SK-N-SH (cell line): ENCODE data around the gene MAN2A1. TPM values are rescaled to one million over a fixed set of nuclear protein-coding genes. Genes with fewer than 3 reads are reported as not detected.

ENCODE experiments used
- CTCF ChIA-PET: fragments of 300-600, 350-600 bp; formaldehyde crosslinking; extraction: SDS; loops from one replicate; lab custom pipeline; 2021; lab: Yijun Ruan, JAX
- POLR2A ChIA-PET: fragments of 350-600 bp; sonication (Branson Sonifier 250); formaldehyde crosslinking; extraction: SDS; loops from one replicate; lab custom pipeline; 2020; ENCODE audit warnings: antibody characterized with exemption, inconsistent platforms; lab: Yijun Ruan, JAX
- DNase-seq: peaks from one replicate; pipeline ENCODE4 v3.0.0; 2012
- H2AFZ ChIP-seq: fragments of 200-600 bp; sonication (generic); 2 replicates; pipeline ENCODE4 v1.8.1; 2016; ENCODE audit warnings: antibody characterized with exemption, mild to moderate bottlenecking, low read depth
- H3F3A ChIP-seq: fragments of 200-600 bp; sonication (generic); replicated peaks from 2 replicates; pipeline ENCODE3; 2016; ENCODE audit warnings: antibody characterized with exemption, mild to moderate bottlenecking; ENCODE audit not compliant: insufficient read depth
- H3K27ac ChIP-seq, 2 experiments: fragments of 200-500 bp in 1 of 2; fragments of 200-600 bp in 1 of 2; sonication (Bioruptor generic) in 1 of 2; sonication (generic), shearing (Covaris generic) in 1 of 2; 2 replicates each; pipeline versions ENCODE4 v1.5.1 to v1.6.1; 2014 to 2016; ENCODE audit warnings: low read depth in 2 of 2, inconsistent platforms in 1 of 2, low read length in 1 of 2, mild to moderate bottlenecking in 1 of 2, mixed read lengths in 1 of 2
- H3K27me3 ChIP-seq: fragments of 200-600 bp; sonication (generic), shearing (Covaris generic); 2 replicates; pipeline ENCODE4 v1.6.1; 2016; ENCODE audit warnings: mixed run types; ENCODE audit not compliant: insufficient read depth
- H3K36me3 ChIP-seq, 2 experiments: fragments of 200-500 bp in 1 of 2; fragments of 200-600 bp in 1 of 2; sonication (Bioruptor generic) in 1 of 2; sonication (generic) in 1 of 2; replicated peaks in 1 of 2; 2 replicates each; pipeline versions ENCODE3 to v1.5.1; 2014 to 2016; ENCODE audit warnings: low read length in 1 of 2, mild to moderate bottlenecking in 1 of 2; ENCODE audit not compliant: insufficient read depth in 2 of 2, control insufficient read depth in 1 of 2
- H3K4me1 ChIP-seq, 2 experiments: fragments of 200-500 bp in 1 of 2; fragments of 200-600 bp in 1 of 2; sonication (Bioruptor generic) in 1 of 2; sonication (generic), shearing (Covaris generic) in 1 of 2; 2 replicates each; pipeline versions ENCODE4 v1.5.1 to v1.6.1; 2014 to 2016; ENCODE audit warnings: low read depth in 1 of 2, low read length in 1 of 2, mixed run types in 1 of 2; ENCODE audit not compliant: insufficient read depth in 2 of 2, control insufficient read depth in 1 of 2
- H3K4me2 ChIP-seq: fragments of 200-600 bp; sonication (generic), shearing (Covaris generic); 2 replicates; pipeline ENCODE4 v1.6.1; 2017; ENCODE audit warnings: mixed run types
- H3K4me3 ChIP-seq, 2 experiments: fragments of 200-500 bp in 1 of 2; fragments of 200-600 bp in 1 of 2; sonication (Bioruptor generic) in 1 of 2; sonication (generic), shearing (Covaris generic) in 1 of 2; 2 replicates each; pipeline versions ENCODE4 v1.5.1 to v1.8.1; 2014 to 2016; ENCODE audit warnings: low read depth in 2 of 2, inconsistent platforms in 1 of 2, low read length in 1 of 2, mild to moderate bottlenecking in 1 of 2, mixed read lengths in 1 of 2, moderate library complexity in 1 of 2
- H3K79me2 ChIP-seq: fragments of 200-600 bp; sonication (generic); 2 replicates; pipeline ENCODE4 v1.8.1; 2017; ENCODE audit warnings: mild to moderate bottlenecking; ENCODE audit not compliant: insufficient read depth
- H3K9ac ChIP-seq: fragments of 200-600 bp; sonication (generic); 2 replicates; pipeline ENCODE4 v1.6.1; 2017; ENCODE audit warnings: mixed run types
- H3K9me2 ChIP-seq: fragments of 200-600 bp; sonication (generic); 2 replicates; pipeline ENCODE4 v1.6.1; 2017; ENCODE audit warnings: mixed run types
- H3K9me3 ChIP-seq: fragments of 200-600 bp; sonication (generic); 2 replicates; pipeline ENCODE4 v1.6.1; 2017; ENCODE audit warnings: mixed run types, mild to moderate bottlenecking, moderate library complexity
- H4K20me1 ChIP-seq: fragments of 200-600 bp; sonication (generic); 2 replicates; pipeline ENCODE4 v1.6.1; 2017; ENCODE audit warnings: mild to moderate bottlenecking, mixed run types; ENCODE audit not compliant: insufficient read depth
- CHD2 ChIP-seq: fragments of 150-350 bp; IDR thresholded peaks from 2 replicates; pipeline ENCODE4 v1.6.1; 2018; ENCODE audit warnings: low read length; ENCODE audit not compliant: partially characterized antibody
- CTCF ChIP-seq: fragments of 200-600 bp; sonication (generic); IDR thresholded peaks from 2 replicates; pipeline ENCODE4 v1.6.1; 2017; ENCODE audit warnings: antibody characterized with exemption, mild to moderate bottlenecking, moderate library complexity
- ELF1 ChIP-seq: IDR thresholded peaks from 2 replicates; pipeline ENCODE4 v1.4.0; 2012
- FOSL2 ChIP-seq: IDR thresholded peaks from 2 replicates; pipeline ENCODE4 v1.4.0; 2012; ENCODE audit warnings: low read depth, mild to moderate bottlenecking, moderate library complexity, borderline replicate concordance
- FOXM1 ChIP-seq: IDR thresholded peaks from 2 replicates; pipeline ENCODE4 v1.4.0; 2012; ENCODE audit warnings: low read depth, mild to moderate bottlenecking
- GATA2 ChIP-seq: sonication (generic); formaldehyde crosslinking; IDR thresholded peaks from 2 replicates; pipeline ENCODE4 v1.5.0; 2020; ENCODE audit warnings: mild to moderate bottlenecking, missing genetic modification reagents
- IRF3 ChIP-seq: fragments of 150-350 bp; IDR thresholded peaks from 2 replicates; pipeline ENCODE4 v1.6.1; 2016; ENCODE audit warnings: mild to moderate bottlenecking, low read depth, low read length
- JUND ChIP-seq: IDR thresholded peaks from 2 replicates; pipeline ENCODE4 v1.4.0; 2012
- MEF2A ChIP-seq: IDR thresholded peaks from 2 replicates; pipeline ENCODE4 v1.4.0; 2012; ENCODE audit warnings: low read depth, borderline replicate concordance
- MXI1 ChIP-seq: IDR thresholded peaks from 2 replicates; pipeline ENCODE4 v1.6.1; 2012; ENCODE audit warnings: mild to moderate bottlenecking, low read depth, low read length, improper control_type of control experiment
- NFIC ChIP-seq: IDR thresholded peaks from 2 replicates; pipeline ENCODE4 v1.4.0; 2012; ENCODE audit warnings: borderline replicate concordance
- POLR2AphosphoS5 ChIP-seq: IDR thresholded peaks from 2 replicates; pipeline ENCODE4 v1.6.1; 2012; ENCODE audit warnings: low read depth, low read length
- RAD21 ChIP-seq: IDR thresholded peaks from 2 replicates; pipeline ENCODE4 v1.6.1; 2012; ENCODE audit warnings: mild to moderate bottlenecking, low read length
- RCOR1 ChIP-seq: fragments of 150-350 bp; IDR thresholded peaks from 2 replicates; pipeline ENCODE4 v1.6.1; 2017; ENCODE audit warnings: antibody characterized with exemption, low read length
- REST ChIP-seq: IDR thresholded peaks from 2 replicates; pipeline ENCODE4 v1.6.1; 2012; ENCODE audit warnings: mild to moderate bottlenecking, low read depth, low read length, moderate library complexity
- RXRA ChIP-seq: IDR thresholded peaks from 2 replicates; pipeline ENCODE4 v1.4.0; 2012; ENCODE audit warnings: low read depth, mild to moderate bottlenecking, borderline replicate concordance
- SIN3A ChIP-seq: IDR thresholded peaks from 2 replicates; pipeline ENCODE4 v1.6.1; 2012; ENCODE audit warnings: low read depth, mild to moderate bottlenecking, low read length, moderate library complexity, borderline replicate concordance
- SMC3 ChIP-seq: IDR thresholded peaks from 2 replicates; pipeline ENCODE4 v1.6.1; 2012; ENCODE audit warnings: low read depth, low read length, improper control_type of control experiment
- TAF1 ChIP-seq: IDR thresholded peaks from 2 replicates; pipeline ENCODE4 v1.6.1; 2012; ENCODE audit warnings: low read depth, mild to moderate bottlenecking, low read length, moderate library complexity, borderline replicate concordance
- TEAD4 ChIP-seq: IDR thresholded peaks from 2 replicates; pipeline ENCODE4 v1.4.0; 2012; ENCODE audit warnings: mild to moderate bottlenecking, borderline replicate concordance; ENCODE audit not compliant: insufficient read depth
- USF1 ChIP-seq: IDR thresholded peaks from 2 replicates; pipeline ENCODE4 v1.4.0; 2012; ENCODE audit warnings: low read depth, borderline replicate concordance
- YY1 ChIP-seq: IDR thresholded peaks from 2 replicates; pipeline ENCODE4 v1.4.0; 2012; ENCODE audit warnings: low read depth, mild to moderate bottlenecking
- WGBS: methylation state at CpG from one replicate; pipeline ENCODE4 v1.1.6; 2017; ENCODE audit warnings: low lambda C conversion rate; 5-methylcytosine and 5-hydroxymethylcytosine counted together
- polyA plus RNA-seq, 3 experiments: library from polyadenylated mRNA; depleted of rRNA; stranded (reverse); fragments of >200 nt; gene quantifications; 2 replicates each; pipeline ENCODE4 v1.2.3, GENCODE V29; 2012

MAN2A1 gene
- polyA plus RNA-seq, 1 of the 3 experiments (the other 2 are of a cell fraction) = 19.7 TPM

- H3K27me3 ChIP-seq = no peaks in the 10 kb centered on the region
- no peak overlapping the region for H3K4me2 ChIP-seq
- no peaks in the 10 kb centered on the region for H3K9me3 ChIP-seq
- H3K36me3 ChIP-seq = no peaks in the 10 kb centered on the region
- WGBS = 71% methylated on average over 5 of the region's 5 CpGs
- no peaks in the 10 kb centered on the region for H4K20me1 ChIP-seq
- H3F3A ChIP-seq = no peaks in the 10 kb centered on the region
- CTCF ChIA-PET = interaction anchor here (1.3 kb wide), 1 partner anchor 20 kb away, joined by 3 read pairs; no protein-coding TSS in a partner anchor
- H3K9me2 ChIP-seq = no peaks in the 10 kb centered on the region
- no peaks in the 10 kb centered on the region for H3K79me2 ChIP-seq
- H3K27ac ChIP-seq = no peak overlapping the region
- POLR2A ChIA-PET = no interaction called here
- no peak for TF ChIP-seq RXRA
- TF ChIP-seq FOXM1 = no peak
- TF ChIP-seq NFIC = no peak
- no peak overlapping the region for H2AFZ ChIP-seq
- no peak overlapping the region for H3K9ac ChIP-seq
- no peak for DNase-seq
- no peak overlapping the region for H3K4me3 ChIP-seq
- no peaks in the 10 kb centered on the region for H3K4me1 ChIP-seq
Measured at GRCh38 chr5:109668237-109668636, 21.5 kb upstream of the MAN2A1 start.

- Histone ChIP-seq H3F3A (no peaks in the 10 kb centered on the region), H3K36me3 (no peaks in the 10 kb centered on the region), H3K27me3 (no peaks in the 10 kb centered on the region), H2AFZ (no peak overlapping the region), H3K79me2 (no peaks in the 10 kb centered on the region), H3K27ac (no peak overlapping the region), H3K9me2 (no peaks in the 10 kb centered on the region), H3K4me1 (no peaks in the 10 kb centered on the region), H3K9me3 (no peaks in the 10 kb centered on the region), H3K4me3 (no peak overlapping the region), H4K20me1 (no peaks in the 10 kb centered on the region), H3K4me2 (no peak overlapping the region), H3K9ac (no peak overlapping the region)
- no peak for DNase-seq
- whole genome bisulfite sequencing = 72% methylated on average over 4 of the region's 4 CpGs
- ChIA-PET POLR2A (no interaction called here), CTCF (interaction anchor here (1.3 to 1.7 kb wide), 2 partner anchors 13 to 20 kb away, joined by 3 to 4 read pairs; no protein-coding TSS in a partner anchor)
- TF ChIP-seq RAD21 (no peak), POLR2AphosphoS5 (no peak), SMC3 (no peak), TAF1 (no peak), USF1 (no peak), TEAD4 (no peak), SIN3A (no peak), MXI1 (no peak), GATA2 (no peak), YY1 (no peak), REST (no peak), RCOR1 (no peak), ELF1 (no peak), FOSL2 (no peak), CTCF (no peak), IRF3 (no peak), JUND (no peak), CHD2 (no peak), MEF2A (no peak)
Measured at GRCh38 chr5:109668668-109669422, 20.9 kb upstream of the MAN2A1 start.
